Measurements from ENCODE around the gene IFNA10.
"Not testable (repeated sequence)": the region's sequence is repeated elsewhere in the genome, so short reads cannot be mapped to it uniquely, and the experiment has no call there.

Gene IFNA10

GRCh38 chr9:21194867-21195776 is 11.8 kb downstream of the IFNA10 start:
- DNase-seq (ENCODE audit: low read depth in 2 of 2), result peak in 1 of 2 donors; percentile 11

GRCh38 chr9:21187487-21187886 is 19.5 kb downstream of the IFNA10 start, which contains the start of gene IFNA4:
IFNA4 (minus strand) TSS chr9:21187587; CDS start chr9:21187531, 56 bp downstream.
- not testable (repeated sequence) for DNase-seq (ENCODE audit: low read depth in 2 of 2)

- peak in 1 of 2 donors; percentile 3 for DNase-seq (ENCODE audit: low read depth in 2 of 2)
These were observed 23.9 kb downstream of the IFNA10 start for GRCh38 chr9:21182810-21183736.

GRCh38 chr9:21174671-21175070 is 32.3 kb downstream of the IFNA10 start:
- DNase-seq (ENCODE audit: low read depth in 2 of 2), result no peak

GRCh38 chr9:21172156-21172555 is 34.8 kb downstream of the IFNA10 start:
- no peak for DNase-seq (ENCODE audit: low read depth in 2 of 2)

- DNase-seq (ENCODE audit: low read depth in 2 of 2), result no peak
These were observed 35.6 kb downstream of the IFNA10 start for GRCh38 chr9:21171351-21171750.

- not testable (repeated sequence) for DNase-seq (ENCODE audit: low read depth in 2 of 2)
These were observed 40.4 kb downstream of the IFNA10 start, which contains the start of gene IFNA21 for GRCh38 chr9:21166560-21166959. IFNA21 (minus strand) TSS chr9:21166660; CDS start chr9:21166612, 48 bp downstream.

GRCh38 chr9:21165516-21165915 is 41.4 kb downstream of the IFNA10 start:
- no peak for DNase-seq (ENCODE audit: low read depth in 2 of 2)

- DNase-seq (ENCODE audit: low read depth in 2 of 2), result no peak
These were observed 46.8 kb downstream of the IFNA10 start for GRCh38 chr9:21160178-21160577.

All from stimulated activated CD4-positive, alpha-beta T cell treated with anti-CD3 and anti-CD28 coated beads, Interleukin-1b, Interleukin-23, amount 100 ng/mL, for 4 hours (primary cell).